Measurements from ENCODE around the gene AURKB. TPM values are rescaled to one million over a fixed set of nuclear protein-coding genes. Genes with fewer than 3 reads are reported as not detected.
A peak's percentile ranks its signal among the peaks of the same experiment; 100 is the strongest.

AURKB gene
- total and polyA plus RNA-seq, 10 of the 15 experiments (the other 5 are each of a cell fraction or from before 2014, with no cell fraction given), result 52.7 to 209 (median 128) TPM

DNA sequence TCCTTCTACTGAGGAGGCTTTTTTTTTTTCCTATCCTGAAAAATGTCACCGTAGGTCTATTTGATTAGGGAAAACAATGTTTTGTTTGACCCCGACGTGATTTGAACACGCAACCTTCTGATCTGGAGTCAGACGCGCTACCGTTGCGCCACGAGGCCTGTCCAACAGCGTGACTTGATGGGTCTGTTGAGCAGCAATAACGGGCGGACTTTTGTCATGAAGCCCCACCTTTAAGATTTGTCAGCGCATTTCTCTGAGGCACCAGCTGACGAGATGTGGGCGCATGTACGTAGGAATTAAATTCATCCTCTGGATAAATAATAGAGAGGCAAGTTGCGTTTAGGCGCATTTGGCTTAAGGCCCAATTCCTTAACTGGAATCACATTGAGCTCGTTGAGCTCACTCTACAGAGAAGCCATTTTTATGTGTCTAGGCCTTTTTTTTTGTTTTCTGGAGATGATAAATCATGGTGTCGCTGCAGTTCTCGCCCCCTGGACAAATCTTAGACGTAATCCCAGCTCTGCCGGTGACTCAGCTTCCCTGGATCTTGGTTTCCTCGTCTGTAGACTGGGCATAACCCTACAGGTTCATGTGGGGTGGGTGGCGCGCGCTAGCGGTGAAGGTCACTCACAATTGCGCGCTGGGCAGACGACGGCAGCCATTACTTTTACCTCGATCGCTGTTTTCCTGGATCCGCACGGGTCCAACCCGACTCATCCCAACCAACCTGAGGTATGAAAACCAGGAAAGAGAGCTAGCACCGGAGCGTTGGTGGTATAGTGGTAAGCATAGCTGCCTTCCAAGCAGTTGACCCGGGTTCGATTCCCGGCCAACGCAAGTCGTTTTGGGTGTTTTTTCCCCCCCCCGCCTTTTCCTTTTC is 10.6 kb upstream of the AURKB start (continued):
- TF ChIP-seq, protein P1, sequence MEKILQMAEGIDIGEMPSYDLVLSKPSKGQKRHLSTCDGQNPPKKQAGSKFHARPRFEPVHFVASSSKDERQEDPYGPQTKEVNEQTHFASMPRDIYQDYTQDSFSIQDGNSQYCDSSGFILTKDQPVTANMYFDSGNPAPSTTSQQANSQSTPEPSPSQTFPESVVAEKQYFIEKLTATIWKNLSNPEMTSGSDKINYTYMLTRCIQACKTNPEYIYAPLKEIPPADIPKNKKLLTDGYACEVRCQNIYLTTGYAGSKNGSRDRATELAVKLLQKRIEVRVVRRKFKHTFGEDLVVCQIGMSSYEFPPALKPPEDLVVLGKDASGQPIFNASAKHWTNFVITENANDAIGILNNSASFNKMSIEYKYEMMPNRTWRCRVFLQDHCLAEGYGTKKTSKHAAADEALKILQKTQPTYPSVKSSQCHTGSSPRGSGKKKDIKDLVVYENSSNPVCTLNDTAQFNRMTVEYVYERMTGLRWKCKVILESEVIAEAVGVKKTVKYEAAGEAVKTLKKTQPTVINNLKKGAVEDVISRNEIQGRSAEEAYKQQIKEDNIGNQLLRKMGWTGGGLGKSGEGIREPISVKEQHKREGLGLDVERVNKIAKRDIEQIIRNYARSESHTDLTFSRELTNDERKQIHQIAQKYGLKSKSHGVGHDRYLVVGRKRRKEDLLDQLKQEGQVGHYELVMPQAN (conservative IDR thresholded peaks at IDR 0.05), result no peak; the same call in 1 of the 2 replicates
- TF ChIP-seq NFYA (IDR thresholded peaks at IDR 0.05; ENCODE audit: borderline replicate concordance, low read depth, low read length) (no peak), POLR2AphosphoS2 (IDR thresholded peaks at IDR 0.05; ENCODE audit: low read depth, low read length) (no peak), WRNIP1 (IDR thresholded peaks at IDR 0.05; ENCODE audit: borderline replicate concordance, low read depth, low read length) (no peak), ZZZ3 (IDR thresholded peaks at IDR 0.05; ENCODE audit: control insufficient read depth, insufficient read length, low read depth) (no peak), CEBPB (IDR thresholded peaks at IDR 0.05; ENCODE audit: borderline replicate concordance in 1 of 2, low read depth in 2 of 2, low read length in 2 of 2) (no peak), MYB (IDR thresholded peaks at IDR 0.05; ENCODE audit: borderline replicate concordance, low read depth, low read length) (no peak), SREBF1 (IDR thresholded peaks at IDR 0.05; ENCODE audit: low read length) (no peak), JUND (IDR thresholded peaks at IDR 0.05; ENCODE audit: low read depth, low read length) (no peak), RELA (IDR thresholded peaks at IDR 0.05; ENCODE audit: borderline replicate concordance, partially characterized antibody) (peak; percentile 62), DPF2 (IDR thresholded peaks at IDR 0.05) (no peak), RFX5 (IDR thresholded peaks at IDR 0.05; ENCODE audit: low read depth, low read length) (no peak), HCFC1 (IDR thresholded peaks at IDR 0.05; ENCODE audit: low read length) (no peak), RAD21 (IDR thresholded peaks at IDR 0.05; ENCODE audit: insufficient read depth, low read depth, low read length) (no peak), LARP7 (IDR thresholded peaks at IDR 0.05) (no peak), BCL11A (IDR thresholded peaks at IDR 0.05; ENCODE audit: low read depth, low read length) (no peak), RAD51 (IDR thresholded peaks at IDR 0.05) (no peak)
- TF ChIP-seq, protein P2, sequence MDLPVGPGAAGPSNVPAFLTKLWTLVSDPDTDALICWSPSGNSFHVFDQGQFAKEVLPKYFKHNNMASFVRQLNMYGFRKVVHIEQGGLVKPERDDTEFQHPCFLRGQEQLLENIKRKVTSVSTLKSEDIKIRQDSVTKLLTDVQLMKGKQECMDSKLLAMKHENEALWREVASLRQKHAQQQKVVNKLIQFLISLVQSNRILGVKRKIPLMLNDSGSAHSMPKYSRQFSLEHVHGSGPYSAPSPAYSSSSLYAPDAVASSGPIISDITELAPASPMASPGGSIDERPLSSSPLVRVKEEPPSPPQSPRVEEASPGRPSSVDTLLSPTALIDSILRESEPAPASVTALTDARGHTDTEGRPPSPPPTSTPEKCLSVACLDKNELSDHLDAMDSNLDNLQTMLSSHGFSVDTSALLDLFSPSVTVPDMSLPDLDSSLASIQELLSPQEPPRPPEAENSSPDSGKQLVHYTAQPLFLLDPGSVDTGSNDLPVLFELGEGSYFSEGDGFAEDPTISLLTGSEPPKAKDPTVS (IDR thresholded peaks at IDR 0.05; ENCODE audit: low read depth, low read length), result 0 out of 2 replicates have a peak, but pooled peaks have one; percentile 44
- TF ChIP-seq, protein P3, sequence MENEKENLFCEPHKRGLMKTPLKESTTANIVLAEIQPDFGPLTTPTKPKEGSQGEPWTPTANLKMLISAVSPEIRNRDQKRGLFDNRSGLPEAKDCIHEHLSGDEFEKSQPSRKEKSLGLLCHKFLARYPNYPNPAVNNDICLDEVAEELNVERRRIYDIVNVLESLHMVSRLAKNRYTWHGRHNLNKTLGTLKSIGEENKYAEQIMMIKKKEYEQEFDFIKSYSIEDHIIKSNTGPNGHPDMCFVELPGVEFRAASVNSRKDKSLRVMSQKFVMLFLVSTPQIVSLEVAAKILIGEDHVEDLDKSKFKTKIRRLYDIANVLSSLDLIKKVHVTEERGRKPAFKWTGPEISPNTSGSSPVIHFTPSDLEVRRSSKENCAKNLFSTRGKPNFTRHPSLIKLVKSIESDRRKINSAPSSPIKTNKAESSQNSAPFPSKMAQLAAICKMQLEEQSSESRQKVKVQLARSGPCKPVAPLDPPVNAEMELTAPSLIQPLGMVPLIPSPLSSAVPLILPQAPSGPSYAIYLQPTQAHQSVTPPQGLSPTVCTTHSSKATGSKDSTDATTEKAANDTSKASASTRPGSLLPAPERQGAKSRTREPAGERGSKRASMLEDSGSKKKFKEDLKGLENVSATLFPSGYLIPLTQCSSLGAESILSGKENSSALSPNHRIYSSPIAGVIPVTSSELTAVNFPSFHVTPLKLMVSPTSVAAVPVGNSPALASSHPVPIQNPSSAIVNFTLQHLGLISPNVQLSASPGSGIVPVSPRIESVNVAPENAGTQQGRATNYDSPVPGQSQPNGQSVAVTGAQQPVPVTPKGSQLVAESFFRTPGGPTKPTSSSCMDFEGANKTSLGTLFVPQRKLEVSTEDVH (IDR thresholded peaks at IDR 0.05; ENCODE audit: low read depth, partially characterized antibody), result no peak
- TF ChIP-seq, protein P4, sequence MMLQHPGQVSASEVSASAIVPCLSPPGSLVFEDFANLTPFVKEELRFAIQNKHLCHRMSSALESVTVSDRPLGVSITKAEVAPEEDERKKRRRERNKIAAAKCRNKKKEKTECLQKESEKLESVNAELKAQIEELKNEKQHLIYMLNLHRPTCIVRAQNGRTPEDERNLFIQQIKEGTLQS (IDR thresholded peaks at IDR 0.05; ENCODE audit: borderline replicate concordance, extremely low read depth, low read depth, low read length), result no peak

All from GM12878 (cell line).